CD4-positive, alpha-beta memory T cell (primary cell): ENCODE data around the gene TRIM72. TPM values are rescaled to one million over a fixed set of nuclear protein-coding genes. Genes with fewer than 3 reads are reported as not detected.
"Not testable (repeated sequence)": the region's sequence is repeated elsewhere in the genome, so short reads cannot be mapped to it uniquely, and the experiment has no call there.

Source experiments
- CTCF ChIA-PET: fragments of 350-600 bp; sonication (Branson Sonifier 250); formaldehyde crosslinking; loops from one replicate; lab custom pipeline; 2021; ENCODE audit warnings: inconsistent platforms; ENCODE audit not compliant: partially characterized antibody; lab: Charles Lee
- POLR2A ChIA-PET: fragments of 350-600 bp; sonication (Branson Sonifier 250); formaldehyde crosslinking; loops from one replicate; lab custom pipeline; 2021; ENCODE audit not compliant: partially characterized antibody; lab: Charles Lee
- DNase-seq, 5 donors: peaks; one replicate each; pipeline versions ENCODE4 v3.0.0 to v3.0.0-alpha.2; 2020 to 2022; ENCODE audit warnings: mixed read lengths in 1 of 5
- H3K27ac ChIP-seq: one replicate; pipeline ENCODE4 v1.7.0; 2013; ENCODE audit warnings: low read depth, low read length
- H3K27me3 ChIP-seq: 2 replicates; pipeline ENCODE4 v1.7.0; 2013; ENCODE audit warnings: mild to moderate bottlenecking, low read length, moderate library complexity; ENCODE audit not compliant: insufficient read depth
- H3K36me3 ChIP-seq: 2 replicates; pipeline ENCODE4 v1.7.0; 2013; ENCODE audit warnings: mild to moderate bottlenecking, low read length, moderate library complexity; ENCODE audit not compliant: insufficient read depth
- H3K4me1 ChIP-seq: 2 replicates; pipeline ENCODE4 v1.7.0; 2013; ENCODE audit warnings: mild to moderate bottlenecking, low read length, moderate library complexity; ENCODE audit not compliant: insufficient read depth
- H3K4me3 ChIP-seq, 2 donors: one replicate each; pipeline ENCODE4 v1.7.0; 2013; ENCODE audit warnings: low read length in 2 of 2, mild to moderate bottlenecking in 1 of 2
- H3K9me3 ChIP-seq, 2 donors: one replicate each; pipeline ENCODE4 v1.7.0; 2013; ENCODE audit warnings: low read length in 2 of 2, control low read depth in 1 of 2; ENCODE audit not compliant: control insufficient read depth in 1 of 2
- H3K27ac Mint-ChIP-seq, 7 donors: one replicate each; pipeline ENCODE4 v1.8.0; 2020 to 2021; ENCODE audit warnings: mixed read lengths in 7 of 7, mild to moderate bottlenecking in 6 of 7, inconsistent platforms in 3 of 7, moderate library complexity in 3 of 7
- H3K27me3 Mint-ChIP-seq, 2 donors: one replicate each; pipeline ENCODE4 v1.8.0; 2020 to 2021; ENCODE audit warnings: mixed read lengths in 2 of 2
- H3K36me3 Mint-ChIP-seq, 2 donors: one replicate each; pipeline ENCODE4 v1.8.0; 2020 to 2021; ENCODE audit warnings: mixed read lengths in 2 of 2, inconsistent platforms in 1 of 2, mild to moderate bottlenecking in 1 of 2
- H3K4me1 Mint-ChIP-seq, 4 donors: one replicate each; pipeline ENCODE4 v1.8.0; 2020 to 2021; ENCODE audit warnings: mixed read lengths in 4 of 4, mild to moderate bottlenecking in 1 of 4
- H3K4me3 Mint-ChIP-seq, 8 donors: one replicate each; pipeline ENCODE4 v1.8.0; 2020 to 2021; ENCODE audit warnings: mixed read lengths in 8 of 8, mild to moderate bottlenecking in 7 of 8, moderate library complexity in 6 of 8, inconsistent platforms in 3 of 8
- H3K9me3 Mint-ChIP-seq, 8 donors: one replicate each; pipeline ENCODE4 v1.8.0; 2020 to 2021; ENCODE audit warnings: mixed read lengths in 8 of 8, mild to moderate bottlenecking in 5 of 8, inconsistent platforms in 3 of 8, moderate library complexity in 1 of 8
- intact Hi-C: fragments of 100-400 bp; cut with micrococcal nuclease; formaldehyde crosslinking; loops from one replicate; pipeline ENCODE4 v1.15.1; 2023
- polyA plus RNA-seq, 2 donors: library from polyadenylated mRNA; unstranded; fragments of 300-500 nt; fragmentation: Illumina TruSeq; gene quantifications; one replicate each; pipeline ENCODE4 v1.2.3, GENCODE V29; 2021
- total RNA-seq, 2 experiments: library from RNA; stranded (reverse); gene quantifications; one replicate each; pipeline ENCODE4 v1.2.3, GENCODE V29; 2021

TRIM72 gene
- total and polyA plus RNA-seq, 4 experiments from 2014 or later = not detected

DNA sequence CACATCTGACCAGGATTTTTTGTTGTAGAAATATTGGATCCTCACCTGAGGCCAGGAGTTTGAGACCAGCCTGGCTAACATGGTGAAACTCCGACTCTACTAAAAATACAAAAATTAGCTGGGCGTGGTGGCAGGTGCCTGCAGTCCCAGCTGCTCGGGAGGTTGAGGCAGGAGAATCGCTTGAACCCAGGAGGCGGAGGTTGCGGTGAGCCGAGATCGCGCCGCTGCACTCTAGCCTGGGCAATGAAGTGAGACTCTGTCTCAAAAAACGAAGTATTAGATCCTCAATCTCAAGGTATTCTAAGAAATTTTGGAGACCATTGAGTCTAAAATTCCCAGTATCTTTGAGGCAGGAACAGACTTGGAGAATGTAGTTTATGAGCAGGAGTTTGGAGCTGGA is 18.1 kb upstream of the TRIM72 start:
- Mint-ChIP-seq H3K36me3 (peaks cover 34 to 76% of the 10 kb centered on the region in 2 donors), H3K27ac (peak overlapping the region in 3 of 7 donors; percentile 77 to 91 (median 91)), H3K4me1 (peaks cover 34 to 66% (median 46%) of the 10 kb centered on the region in 4 donors), H3K9me3 (peaks cover 0 to 10% (median 0%) of the 10 kb centered on the region in 8 donors)
- H3K9me3 ChIP-seq, H3K27ac ChIP-seq, H3K27me3 Mint-ChIP-seq, CTCF ChIA-PET, intact Hi-C loops, H3K4me3 Mint-ChIP-seq, H3K27me3 ChIP-seq, DNase-seq, H3K4me3 ChIP-seq: not testable (repeated sequence)
- Histone ChIP-seq H3K4me1 (peaks cover 30% of the 10 kb centered on the region), H3K36me3 (peaks cover 52% of the 10 kb centered on the region)
- POLR2A ChIA-PET = interaction anchor here (1.0 to 8.2 kb wide), 4 partner anchors 8 to 16 kb away, joined by 3 to 62 read pairs (median 4); partner anchors contain the start of gene FUS

DNA sequence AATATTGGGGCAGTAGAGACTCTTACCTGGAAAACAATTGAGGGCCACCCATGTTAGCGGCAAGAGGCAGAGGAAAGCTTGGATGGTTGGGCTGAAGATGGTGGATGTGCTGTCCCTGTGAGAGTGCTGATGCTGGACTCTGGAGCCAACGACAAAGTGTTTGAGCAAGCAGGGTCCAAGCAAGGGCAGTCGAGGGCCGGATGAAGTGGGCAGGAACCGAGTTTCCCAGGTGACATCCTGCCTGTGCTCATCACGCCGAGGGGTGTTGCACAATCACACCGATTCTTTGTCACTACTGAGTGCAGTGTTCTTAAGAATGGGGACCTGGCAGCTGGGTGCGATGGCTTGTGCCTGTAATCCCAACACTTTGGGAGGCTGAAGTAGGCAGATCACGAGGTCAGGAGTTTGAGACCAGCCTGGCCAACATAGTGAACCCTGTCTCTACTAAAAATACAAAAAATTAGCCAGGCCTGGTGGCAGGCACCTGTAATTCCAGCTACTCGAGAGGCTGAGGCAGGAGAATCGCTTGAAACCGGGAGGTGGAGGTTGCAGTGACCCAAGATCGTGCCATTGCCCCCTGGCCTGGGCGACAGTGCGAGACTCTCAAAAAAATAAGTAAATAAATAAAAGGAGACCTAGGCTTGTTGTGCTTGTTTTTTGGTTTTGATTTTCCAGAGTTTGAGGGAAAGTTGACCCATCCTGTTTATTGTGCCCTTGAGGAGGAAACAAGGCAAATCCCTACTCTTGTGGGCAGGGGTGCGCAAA is 17.4 kb upstream of the TRIM72 start:
- intact Hi-C loops = no loop called here
- Histone ChIP-seq H3K4me3 (no peak overlapping the region), H3K36me3 (peaks cover 45% of the 10 kb centered on the region), H3K27ac (no peak overlapping the region), H3K27me3 (no peaks in the 10 kb centered on the region), H3K4me1 (peaks cover 36% of the 10 kb centered on the region), H3K9me3 (no peaks in the 10 kb centered on the region)
- ChIA-PET CTCF (no interaction called here), POLR2A (interaction anchor here (1.0 to 8.2 kb wide), 4 partner anchors 9 to 17 kb away, joined by 3 to 62 read pairs (median 10); partner anchors contain the start of gene FUS)
- H3K27me3 Mint-ChIP-seq = no peaks in the 10 kb centered on the region
- H3K4me3 Mint-ChIP-seq = no peak overlapping the region
- no peak for DNase-seq
- peaks cover 0 to 11% (median 0%) of the 10 kb centered on the region in 8 donors for H3K9me3 Mint-ChIP-seq
- peaks cover 28 to 74% of the 10 kb centered on the region in 2 donors for H3K36me3 Mint-ChIP-seq
- H3K4me1 Mint-ChIP-seq = peaks cover 38 to 66% (median 48%) of the 10 kb centered on the region in 4 donors
- peak overlapping the region in 5 of 7 donors; percentile 18 to 91 (median 77) for H3K27ac Mint-ChIP-seq

DNA sequence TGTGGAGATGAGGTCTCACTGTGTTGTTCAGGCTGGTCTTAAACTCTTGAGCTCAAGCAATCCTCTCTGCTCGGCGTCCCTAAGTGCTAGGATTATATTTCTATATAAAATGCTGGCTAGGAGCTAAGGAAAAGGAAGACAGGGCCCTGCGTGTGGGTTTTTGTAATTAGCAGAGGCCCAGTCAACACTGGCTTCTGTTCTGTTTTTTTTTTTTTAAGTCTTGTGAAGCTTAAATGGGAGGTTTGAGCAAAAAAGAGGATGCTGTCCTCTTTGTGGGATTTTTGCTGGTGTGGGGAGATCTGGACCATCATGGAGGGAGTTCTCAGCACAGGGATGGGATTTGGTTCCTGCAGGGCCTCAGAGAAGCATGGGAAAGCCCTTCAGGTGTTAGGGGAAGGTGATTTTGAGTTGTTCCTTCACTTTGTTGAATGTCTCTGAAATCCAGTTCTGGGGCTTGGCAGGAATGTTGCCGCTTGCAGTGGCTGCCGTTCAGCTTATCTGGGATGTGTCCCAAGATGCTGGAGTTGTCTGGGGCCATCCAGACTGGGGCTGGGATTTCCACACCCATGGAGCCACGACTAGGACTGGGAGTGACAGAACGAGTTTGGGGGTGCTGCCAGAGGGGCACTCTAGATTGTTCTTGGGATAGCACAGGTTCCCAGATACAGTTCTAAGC is 15.6 kb upstream of the TRIM72 start:
- peaks cover 49% of the 10 kb centered on the region for H3K4me1 ChIP-seq
- POLR2A ChIA-PET = interaction anchor here (0.9 to 8.2 kb wide), 7 partner anchors 9 to 56 kb away, joined by 3 to 62 read pairs (median 8); partner anchors contain the start of genes FUS and TRIM72
- H3K4me3 Mint-ChIP-seq = no peak overlapping the region

GRCh38 chr16:31199430-31200041 is 14.4 kb upstream of the TRIM72 start:
- H3K4me1 Mint-ChIP-seq = peaks cover 37 to 72% (median 49%) of the 10 kb centered on the region in 4 donors
- POLR2A ChIA-PET = interaction anchor here (0.5 to 8.2 kb wide), 7 partner anchors 9 to 64 kb away, joined by 3 to 119 read pairs (median 19); partner anchors contain the start of genes FUS and PYDC1
- intact Hi-C loops = loop anchor here (2.0 kb wide), 1 partner anchor 243 kb away; the partner anchor contains the start of gene ZNF843
- H3K9me3 Mint-ChIP-seq = peaks cover 0 to 16% (median 0%) of the 10 kb centered on the region in 8 donors
- H3K4me3 Mint-ChIP-seq = peak overlapping the region in 7 of 8 donors; percentile 9 to 63 (median 49)
- H3K36me3 Mint-ChIP-seq = peaks cover 10 to 52% of the 10 kb centered on the region in 2 donors
- Histone ChIP-seq H3K4me1 (peaks cover 49% of the 10 kb centered on the region), H3K4me3 (no peak overlapping the region), H3K9me3 (no peaks in the 10 kb centered on the region), H3K36me3 (peaks cover 18% of the 10 kb centered on the region), H3K27me3 (no peaks in the 10 kb centered on the region), H3K27ac (no peak overlapping the region)
- peak in 1 of 5 donors; percentile 5 for DNase-seq
- H3K27me3 Mint-ChIP-seq = no peaks in the 10 kb centered on the region
- CTCF ChIA-PET = no interaction called here
- H3K27ac Mint-ChIP-seq = peak overlapping the region; percentile 39 to 91 (median 53)

More for the DNA sequence above, 15.6 kb upstream of the TRIM72 start:
- Histone ChIP-seq H3K36me3 (peaks cover 27% of the 10 kb centered on the region), H3K27ac (no peak overlapping the region), H3K9me3 (no peaks in the 10 kb centered on the region), H3K4me3 (no peak overlapping the region), H3K27me3 (no peaks in the 10 kb centered on the region)
- no peak for DNase-seq
- CTCF ChIA-PET = no interaction called here
- Mint-ChIP-seq H3K9me3 (peaks cover 0 to 17% (median 0%) of the 10 kb centered on the region in 8 donors), H3K4me1 (peaks cover 35 to 69% (median 50%) of the 10 kb centered on the region in 4 donors), H3K27ac (peak overlapping the region in 4 of 7 donors; percentile 58 to 91 (median 84)), H3K27me3 (no peaks in the 10 kb centered on the region), H3K36me3 (peaks cover 17 to 61% of the 10 kb centered on the region in 2 donors)
- intact Hi-C loops = no loop called here

DNA sequence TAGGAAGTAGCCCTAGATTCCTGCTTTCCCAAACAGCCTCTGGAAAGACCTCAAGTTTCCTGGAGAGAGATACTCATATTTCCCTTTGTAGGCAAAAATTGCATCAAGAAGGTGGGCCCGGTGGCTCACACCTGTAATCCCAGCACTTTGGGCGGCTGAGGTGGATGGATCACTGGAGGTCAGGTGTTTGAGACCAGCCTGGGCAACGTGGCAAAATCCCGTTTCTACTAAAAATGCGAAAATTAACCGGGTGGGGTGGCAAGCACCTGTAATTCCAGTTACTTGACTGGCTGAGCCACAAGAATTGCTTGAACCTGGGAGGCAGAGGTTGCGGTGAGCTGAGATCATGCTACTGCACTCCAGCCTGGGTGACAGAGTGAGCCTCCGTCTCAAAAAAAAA is 13.8 kb upstream of the TRIM72 start:
- H3K27me3 Mint-ChIP-seq, H3K27ac ChIP-seq, H3K9me3 ChIP-seq, DNase-seq, H3K4me3 ChIP-seq, H3K27me3 ChIP-seq: not testable (repeated sequence)
- peaks cover 0 to 16% (median 0%) of the 10 kb centered on the region in 8 donors for H3K9me3 Mint-ChIP-seq
- peaks cover 5 to 48% of the 10 kb centered on the region in 2 donors for H3K36me3 Mint-ChIP-seq
- H3K4me3 Mint-ChIP-seq = peak overlapping the region in 6 of 8 donors; percentile 7 to 63 (median 50)
- peaks cover 12% of the 10 kb centered on the region for H3K36me3 ChIP-seq
- POLR2A ChIA-PET = interaction anchor here (0.7 to 6.0 kb wide), 8 partner anchors 10 to 227 kb away, joined by 3 to 119 read pairs (median 12); partner anchors contain the start of genes FUS, KAT8 and PYDC1
- CTCF ChIA-PET = interaction anchor here (1.5 to 3.3 kb wide), 2 partner anchors 17 to 22 kb away, joined by 6 to 11 read pairs; no protein-coding TSS in a partner anchor
- H3K27ac Mint-ChIP-seq = peak overlapping the region in 6 of 7 donors; percentile 41 to 91 (median 85)
- peaks cover 49% of the 10 kb centered on the region for H3K4me1 ChIP-seq
- peaks cover 37 to 72% (median 49%) of the 10 kb centered on the region in 4 donors for H3K4me1 Mint-ChIP-seq
- intact Hi-C loops = loop anchor here (2.0 kb wide), 1 partner anchor 243 kb away; the partner anchor contains the start of gene ZNF843

- Mint-ChIP-seq H3K9me3 (peaks cover 0 to 14% (median 0%) of the 10 kb centered on the region in 8 donors), H3K4me3 (peak overlapping the region; percentile 88 to 94 (median 90)), H3K4me1 (peaks cover 37 to 70% (median 49%) of the 10 kb centered on the region in 4 donors), H3K27me3 (no peaks in the 10 kb centered on the region), H3K36me3 (peaks cover 3 to 42% of the 10 kb centered on the region in 2 donors), H3K27ac (peak overlapping the region; percentile 75 to 92 (median 85))
- POLR2A ChIA-PET = interaction anchor here (0.7 to 6.0 kb wide), 13 partner anchors 8 to 226 kb away, joined by 3 to 119 read pairs (median 9); partner anchors contain the start of genes FUS, KAT8, PYDC1 and ZNF646
- peaks cover 5% of the 10 kb centered on the region for H3K36me3 ChIP-seq
- peaks cover 49% of the 10 kb centered on the region for H3K4me1 ChIP-seq
- H3K9me3 ChIP-seq = no peaks in the 10 kb centered on the region
- CTCF ChIA-PET = interaction anchor here (0.9 to 3.3 kb wide), 5 partner anchors 8 to 23 kb away, joined by 3 to 11 read pairs (median 4); no protein-coding TSS in a partner anchor
- H3K27ac ChIP-seq = no peak overlapping the region
- intact Hi-C loops = loop anchor here (2.0 kb wide), 1 partner anchor 242 kb away; the partner anchor contains the start of gene ZNF843
- H3K27me3 ChIP-seq = no peaks in the 10 kb centered on the region
- peak; percentile 52 to 76 (median 63) for DNase-seq
- peak overlapping the region; percentile 57 to 94 for H3K4me3 ChIP-seq
Measured at GRCh38 chr16:31200821-31201568, 12.9 kb upstream of the TRIM72 start.
